ENCODE measurements around the gene PDC. TPM values are rescaled to one million over a fixed set of nuclear protein-coding genes. Genes with fewer than 3 reads are reported as not detected.
"Not testable (repeated sequence)": the region's sequence is repeated elsewhere in the genome, so short reads cannot be mapped to it uniquely, and the experiment has no call there.

The PDC gene
- total RNA-seq, 2 donors from 2014 or later, result not detected

- H3K27ac Mint-ChIP-seq, result no peak overlapping the region
- H3K9me3 Mint-ChIP-seq, result no peaks in the 10 kb centered on the region
- H3K4me1 Mint-ChIP-seq (ENCODE audit: low read depth), result peaks cover 9% of the 10 kb centered on the region
- H3K4me3 Mint-ChIP-seq, result no peak overlapping the region
- H3K36me3 Mint-ChIP-seq (ENCODE audit: insufficient read depth in 2 of 2), result peaks cover 4 to 9% of the 10 kb centered on the region in 2 donors
- no peaks in the 10 kb centered on the region for H3K27me3 Mint-ChIP-seq (ENCODE audit: low read depth)
- no peak for ATAC-seq (replicated peaks in 1 of 2)
- no peak for DNase-seq
These were observed 42.4 kb downstream of the PDC start for GRCh38 chr1:186418503-186418902.

- ATAC-seq (replicated peaks in 1 of 2) (no peak), DNase-seq (no peak)
- Mint-ChIP-seq H3K36me3 (ENCODE audit: insufficient read depth in 2 of 2) (no peaks in the 10 kb centered on the region), H3K27ac (no peak overlapping the region), H3K4me1 (ENCODE audit: low read depth) (no peaks in the 10 kb centered on the region), H3K27me3 (ENCODE audit: low read depth) (no peaks in the 10 kb centered on the region), H3K9me3 (no peaks in the 10 kb centered on the region), H3K4me3 (no peak overlapping the region)
These were observed 47.6 kb downstream of the PDC start for GRCh38 chr1:186413319-186413718.

GRCh38 chr1:186409091-186409490 lies 51.8 kb downstream of the PDC start:
- H3K27ac Mint-ChIP-seq, result no peak overlapping the region
- H3K4me1 Mint-ChIP-seq (ENCODE audit: low read depth), result no peaks in the 10 kb centered on the region
- H3K36me3 Mint-ChIP-seq (ENCODE audit: insufficient read depth in 2 of 2), result peaks cover 2 to 6% of the 10 kb centered on the region in 2 donors
- H3K9me3 Mint-ChIP-seq, result no peaks in the 10 kb centered on the region
- H3K4me3 Mint-ChIP-seq, result no peak overlapping the region
- no peaks in the 10 kb centered on the region for H3K27me3 Mint-ChIP-seq (ENCODE audit: low read depth)
- DNase-seq, result no peak
- no peak for ATAC-seq (replicated peaks in 1 of 2)

GRCh38 chr1:186404454-186405051 lies 56.4 kb downstream of the PDC start:
- Mint-ChIP-seq H3K4me3 (no peak overlapping the region), H3K27me3 (ENCODE audit: low read depth) (no peaks in the 10 kb centered on the region), H3K4me1 (ENCODE audit: low read depth) (peaks cover 5% of the 10 kb centered on the region), H3K9me3 (no peaks in the 10 kb centered on the region), H3K27ac (no peak overlapping the region), H3K36me3 (ENCODE audit: insufficient read depth in 2 of 2) (peaks cover 6% of the 10 kb centered on the region in 2 donors)
- peak; percentile 36 to 60 for ATAC-seq (replicated peaks in 1 of 2)
- no peak for DNase-seq

GRCh38 chr1:186403632-186404031 lies 57.3 kb downstream of the PDC start:
- H3K27me3 Mint-ChIP-seq (ENCODE audit: low read depth), result no peaks in the 10 kb centered on the region
- H3K4me1 Mint-ChIP-seq (ENCODE audit: low read depth), result peaks cover 5% of the 10 kb centered on the region
- ATAC-seq (replicated peaks in 1 of 2), result no peak
- no peak for DNase-seq
- H3K9me3 Mint-ChIP-seq, result no peaks in the 10 kb centered on the region
- no peak overlapping the region for H3K4me3 Mint-ChIP-seq
- H3K27ac Mint-ChIP-seq, result no peak overlapping the region
- H3K36me3 Mint-ChIP-seq (ENCODE audit: insufficient read depth in 2 of 2), result peaks cover 6% of the 10 kb centered on the region in 2 donors

GRCh38 chr1:186401446-186401845 lies 59.5 kb downstream of the PDC start:
- H3K36me3 Mint-ChIP-seq (ENCODE audit: insufficient read depth in 2 of 2); DNase-seq; H3K4me1 Mint-ChIP-seq (ENCODE audit: low read depth); ATAC-seq (replicated peaks in 1 of 2); H3K4me3 Mint-ChIP-seq; H3K27me3 Mint-ChIP-seq (ENCODE audit: low read depth); H3K27ac Mint-ChIP-seq; H3K9me3 Mint-ChIP-seq: not testable (repeated sequence)

Other genes with a start within 250 kb of the PDC start
- gene PRG4, start 164.8 kb downstream of the PDC start, total RNA-seq, result 1 to 10 TPM; 1.7 to 8.8 TPM
- gene TPR, start 85.9 kb downstream of the PDC start, total RNA-seq, result 100 to 1,000 TPM; 133 to 151 TPM
- 10 to 100 TPM; 15.7 to 17.5 TPM for gene ODR4, start 85.3 kb downstream of the PDC start, total RNA-seq
- gene PTGS2, start 219.3 kb upstream of the PDC start, total RNA-seq, result 10 to 100 TPM; 10.9 to 32.4 TPM